Neural progenitor cell (in vitro differentiated cells): ENCODE results near the gene PTPRN2. TPM values are rescaled to one million over a fixed set of nuclear protein-coding genes. Genes with fewer than 3 reads are reported as not detected.

ENCODE experiments used
- DNase-seq: peaks from one replicate; pipeline ENCODE4 v3.0.0-alpha.2; 2016; ENCODE audit warnings: low spot score
- H2AFZ ChIP-seq: fragments of 200-600 bp; sonication (generic); replicated peaks from 2 replicates; pipeline ENCODE4 v1.6.1; 2016; ENCODE audit warnings: antibody characterized with exemption
- H3F3A ChIP-seq: fragments of 200-600 bp; sonication (generic); 2 replicates; pipeline ENCODE4 v1.6.1; 2016; ENCODE audit warnings: antibody characterized with exemption, low read depth
- H3K27ac ChIP-seq: fragments of 200-600 bp; sonication (generic); 2 replicates; pipeline ENCODE4 v1.5.1; 2016; ENCODE audit warnings: mild to moderate bottlenecking
- H3K27me3 ChIP-seq: fragments of 200-600 bp; sonication (generic); 2 replicates; pipeline ENCODE4 v1.6.1; 2016; ENCODE audit warnings: mild to moderate bottlenecking, moderate library complexity
- H3K36me3 ChIP-seq: fragments of 200-600 bp; sonication (generic); 2 replicates; pipeline ENCODE4 v1.5.1; 2016
- H3K4me1 ChIP-seq: fragments of 200-600 bp; sonication (generic); 2 replicates; pipeline ENCODE4 v1.6.1; 2016; ENCODE audit warnings: mixed run types
- H3K4me2 ChIP-seq: fragments of 200-600 bp; sonication (generic); 2 replicates; pipeline ENCODE4 v1.6.1; 2016
- H3K4me3 ChIP-seq: fragments of 200-600 bp; sonication (generic); 2 replicates; pipeline ENCODE4 v1.5.1; 2016
- H3K79me2 ChIP-seq: fragments of 200-600 bp; sonication (generic); 2 replicates; pipeline ENCODE4 v1.6.1; 2016; ENCODE audit warnings: low read depth
- H3K9ac ChIP-seq: fragments of 200-600 bp; sonication (generic); 2 replicates; pipeline ENCODE4 v1.6.1; 2016
- H3K9me3 ChIP-seq: fragments of 200-600 bp; sonication (generic); 2 replicates; pipeline ENCODE4 v1.5.1; 2016; ENCODE audit warnings: low read depth
- H4K20me1 ChIP-seq: fragments of 200-600 bp; sonication (generic); 2 replicates; pipeline ENCODE4 v1.6.1; 2016; ENCODE audit warnings: low read depth
- H3K27ac Mint-ChIP-seq: 3 replicates; pipeline ENCODE4 v1.8.0; 2021; ENCODE audit warnings: mixed read lengths
- H3K27me3 Mint-ChIP-seq: 2 replicates; pipeline ENCODE4 v1.8.0; 2022; ENCODE audit warnings: low read depth, mild to moderate bottlenecking, inconsistent platforms, moderate library complexity, mixed read lengths; ENCODE audit not compliant: insufficient read depth
- H3K36me3 Mint-ChIP-seq: 3 replicates; pipeline ENCODE4 v1.8.0; 2021; ENCODE audit warnings: mixed read lengths
- H3K4me1 Mint-ChIP-seq: 3 replicates; pipeline ENCODE4 v1.8.0; 2021; ENCODE audit warnings: mixed read lengths
- H3K4me3 Mint-ChIP-seq: 3 replicates; pipeline ENCODE4 v1.8.0; 2021; ENCODE audit warnings: mild to moderate bottlenecking, moderate library complexity, mixed read lengths
- H3K9me3 Mint-ChIP-seq: 3 replicates; pipeline ENCODE4 v1.8.0; 2020; ENCODE audit warnings: mixed read lengths
- EZH2 ChIP-seq: fragments of 200-600 bp; sonication (generic); IDR thresholded peaks from 2 replicates; pipeline ENCODE4 v1.6.1; 2017; ENCODE audit warnings: antibody characterized with exemption, mild to moderate bottlenecking, moderate library complexity
- EZH2phosphoT487 ChIP-seq: fragments of 200-600 bp; sonication (generic); IDR thresholded peaks from 2 replicates; pipeline ENCODE4 v1.6.1; 2017; ENCODE audit warnings: antibody characterized with exemption
- total RNA-seq: library from RNA; depleted of rRNA; stranded (reverse); fragments of >200 nt; gene quantifications from 2 replicates; pipeline ENCODE4 v1.2.3, GENCODE V29; 2015; ENCODE audit warnings: low replicate concordance
- TF ChIP-seq, protein P1 (sequence below): fragments of 200-600 bp; sonication (generic); IDR thresholded peaks from 2 replicates; pipeline ENCODE4 v1.5.1; 2017; ENCODE audit warnings: antibody characterized with exemption, mild to moderate bottlenecking

The PTPRN2 gene
- total RNA-seq, 1 donor from 2014 or later, result 3.0 TPM

DNA sequence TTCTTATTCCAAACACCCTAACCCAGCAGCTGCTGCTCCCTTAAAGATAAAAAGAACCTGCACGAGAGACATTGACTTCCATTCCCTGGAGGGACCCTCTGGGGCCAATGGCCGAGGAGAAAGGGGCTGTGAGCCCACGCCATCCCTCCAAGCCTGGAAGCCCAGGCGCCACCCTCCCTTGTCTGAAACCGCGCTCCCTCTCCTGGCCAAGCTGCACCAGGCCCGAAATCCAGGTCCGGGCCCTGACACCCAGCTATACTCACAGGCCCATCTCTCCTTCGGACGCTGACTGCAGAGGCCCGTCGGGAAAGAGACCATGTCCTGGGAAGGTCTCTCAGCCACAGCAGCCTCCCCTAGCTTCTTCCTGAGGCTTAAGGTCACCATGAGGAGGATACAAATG, 196.5 kb downstream of the PTPRN2 start:
- no peaks in the 10 kb centered on the region for H3K9me3 ChIP-seq
- H3F3A ChIP-seq, result no peaks in the 10 kb centered on the region
- no peaks in the 10 kb centered on the region for H3K36me3 ChIP-seq
- no peak overlapping the region for H3K9ac ChIP-seq
- H3K79me2 ChIP-seq, result no peaks in the 10 kb centered on the region
- Mint-ChIP-seq H3K9me3 (no peaks in the 10 kb centered on the region), H3K36me3 (no peaks in the 10 kb centered on the region), H3K4me3 (no peak overlapping the region), H3K27me3 (peaks cover 11% of the 10 kb centered on the region), H3K4me1 (peaks cover 24% of the 10 kb centered on the region), H3K27ac (no peak overlapping the region)
- no peaks in the 10 kb centered on the region for H3K4me1 ChIP-seq
- H3K27me3 ChIP-seq, result no peaks in the 10 kb centered on the region
- TF ChIP-seq EZH2phosphoT487 (no peak), EZH2 (no peak)
- TF ChIP-seq, protein P1, sequence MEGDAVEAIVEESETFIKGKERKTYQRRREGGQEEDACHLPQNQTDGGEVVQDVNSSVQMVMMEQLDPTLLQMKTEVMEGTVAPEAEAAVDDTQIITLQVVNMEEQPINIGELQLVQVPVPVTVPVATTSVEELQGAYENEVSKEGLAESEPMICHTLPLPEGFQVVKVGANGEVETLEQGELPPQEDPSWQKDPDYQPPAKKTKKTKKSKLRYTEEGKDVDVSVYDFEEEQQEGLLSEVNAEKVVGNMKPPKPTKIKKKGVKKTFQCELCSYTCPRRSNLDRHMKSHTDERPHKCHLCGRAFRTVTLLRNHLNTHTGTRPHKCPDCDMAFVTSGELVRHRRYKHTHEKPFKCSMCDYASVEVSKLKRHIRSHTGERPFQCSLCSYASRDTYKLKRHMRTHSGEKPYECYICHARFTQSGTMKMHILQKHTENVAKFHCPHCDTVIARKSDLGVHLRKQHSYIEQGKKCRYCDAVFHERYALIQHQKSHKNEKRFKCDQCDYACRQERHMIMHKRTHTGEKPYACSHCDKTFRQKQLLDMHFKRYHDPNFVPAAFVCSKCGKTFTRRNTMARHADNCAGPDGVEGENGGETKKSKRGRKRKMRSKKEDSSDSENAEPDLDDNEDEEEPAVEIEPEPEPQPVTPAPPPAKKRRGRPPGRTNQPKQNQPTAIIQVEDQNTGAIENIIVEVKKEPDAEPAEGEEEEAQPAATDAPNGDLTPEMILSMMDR, result no peak
- no peak overlapping the region for H3K4me2 ChIP-seq
- H3K27ac ChIP-seq, result no peak overlapping the region
- H2AFZ ChIP-seq, result no peak overlapping the region
- no peaks in the 10 kb centered on the region for H4K20me1 ChIP-seq
- DNase-seq, result no peak
- H3K4me3 ChIP-seq, result no peak overlapping the region

DNA sequence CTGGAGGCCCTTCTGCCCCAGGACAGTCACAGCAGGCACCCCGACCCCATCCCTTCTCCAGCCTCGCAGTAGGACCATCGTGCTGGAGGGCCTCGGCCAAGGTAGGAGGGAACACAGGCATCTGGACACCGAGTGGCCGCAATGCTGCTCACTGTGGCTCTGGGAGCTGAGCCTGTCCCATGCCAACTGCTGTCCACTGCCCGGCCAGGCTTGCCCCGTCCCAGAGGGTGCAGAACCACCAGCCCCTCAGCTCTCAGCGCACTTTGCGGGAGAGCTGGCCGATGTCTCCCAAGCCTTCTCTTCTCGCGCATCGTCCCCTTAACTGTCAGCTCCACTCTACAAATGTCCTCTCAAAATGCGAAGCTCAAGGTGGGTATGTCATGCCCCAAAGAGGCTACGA, 197.2 kb downstream of the PTPRN2 start:
- H3K4me1 Mint-ChIP-seq, result peaks cover 24% of the 10 kb centered on the region
- H3K27ac Mint-ChIP-seq, result no peak overlapping the region
- H3K36me3 ChIP-seq, result no peaks in the 10 kb centered on the region
- no peaks in the 10 kb centered on the region for H3K79me2 ChIP-seq
- H3K27me3 Mint-ChIP-seq, result peaks cover 11% of the 10 kb centered on the region
- no peaks in the 10 kb centered on the region for H3K9me3 ChIP-seq
- no peaks in the 10 kb centered on the region for H3K9me3 Mint-ChIP-seq
- no peak overlapping the region for H3K4me3 ChIP-seq
- H3K27ac ChIP-seq, result no peak overlapping the region
- H3K4me2 ChIP-seq, result no peak overlapping the region
- no peaks in the 10 kb centered on the region for H3K4me1 ChIP-seq
- H4K20me1 ChIP-seq, result no peaks in the 10 kb centered on the region
- no peak for DNase-seq
- H3K27me3 ChIP-seq, result no peaks in the 10 kb centered on the region
- no peak overlapping the region for H3K4me3 Mint-ChIP-seq
- H3F3A ChIP-seq, result no peaks in the 10 kb centered on the region
- H3K36me3 Mint-ChIP-seq, result no peaks in the 10 kb centered on the region
- TF ChIP-seq, protein P1, result no peak
- TF ChIP-seq EZH2phosphoT487 (no peak), EZH2 (no peak)
- H3K9ac ChIP-seq, result no peak overlapping the region
- no peak overlapping the region for H2AFZ ChIP-seq

DNA sequence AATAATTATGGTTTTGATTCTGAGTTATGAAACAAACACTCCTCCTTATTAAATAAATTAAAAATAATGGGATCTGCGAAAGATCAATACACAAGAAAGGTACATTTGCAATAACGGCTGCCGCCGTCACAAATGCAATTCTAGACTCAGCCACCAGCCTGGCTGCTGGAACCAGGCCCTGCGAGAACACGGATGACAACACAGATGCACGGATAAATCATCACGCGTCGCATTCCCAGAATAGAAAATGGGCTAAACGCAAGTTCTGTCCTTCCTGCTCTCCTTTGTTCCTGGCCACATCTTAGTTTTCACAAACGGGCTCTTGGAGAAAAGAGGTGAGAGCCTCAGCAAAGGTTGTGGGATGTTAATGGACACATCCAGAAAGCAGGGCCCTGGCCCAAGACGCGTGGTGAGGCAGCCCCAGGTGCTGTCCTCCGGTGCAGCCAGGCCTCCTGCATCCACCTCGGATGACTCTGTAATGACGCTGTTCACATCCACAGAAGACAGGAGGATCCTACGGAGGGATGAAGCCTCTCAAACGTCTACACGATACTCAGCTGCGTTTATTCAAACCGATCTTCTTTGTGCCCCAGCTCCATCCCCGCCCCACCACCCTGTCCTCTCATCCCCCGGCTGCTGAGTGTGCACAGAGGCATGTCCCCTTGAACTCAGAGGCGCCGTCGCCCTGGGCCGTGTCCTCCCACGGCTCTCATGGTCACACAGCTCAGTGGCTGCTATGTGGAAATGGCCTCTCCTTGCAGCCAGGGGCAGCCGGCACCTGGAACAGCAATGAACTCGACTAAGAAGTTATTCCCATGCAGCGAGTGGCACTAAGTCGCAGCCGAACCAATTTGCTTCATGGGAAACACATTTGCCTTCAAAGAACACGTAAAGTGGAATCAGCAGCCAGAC, 197.9 kb downstream of the PTPRN2 start:
- Histone ChIP-seq H3K4me2 (no peak overlapping the region), H3K36me3 (no peaks in the 10 kb centered on the region), H2AFZ (no peak overlapping the region), H3K79me2 (no peaks in the 10 kb centered on the region), H4K20me1 (no peaks in the 10 kb centered on the region), H3K4me3 (no peak overlapping the region), H3K9ac (no peak overlapping the region), H3K27ac (no peak overlapping the region), H3K4me1 (no peaks in the 10 kb centered on the region), H3K9me3 (no peaks in the 10 kb centered on the region), H3K27me3 (no peaks in the 10 kb centered on the region), H3F3A (no peaks in the 10 kb centered on the region)
- Mint-ChIP-seq H3K4me3 (peak overlapping the region; percentile 58), H3K36me3 (no peaks in the 10 kb centered on the region), H3K9me3 (no peaks in the 10 kb centered on the region), H3K27ac (no peak overlapping the region), H3K4me1 (peaks cover 24% of the 10 kb centered on the region), H3K27me3 (peaks cover 11% of the 10 kb centered on the region)
- TF ChIP-seq EZH2phosphoT487 (no peak), EZH2 (no peak)
- TF ChIP-seq, protein P1, result no peak
- no peak for DNase-seq
